RKO (cell line): ENCODE data around the gene RNF208.

Experiments used
- DNase-seq: peaks from one replicate; pipeline ENCODE4 v3.0.0-alpha.2; 2016; ENCODE audit warnings: low spot score

Gene RNF208

DNA sequence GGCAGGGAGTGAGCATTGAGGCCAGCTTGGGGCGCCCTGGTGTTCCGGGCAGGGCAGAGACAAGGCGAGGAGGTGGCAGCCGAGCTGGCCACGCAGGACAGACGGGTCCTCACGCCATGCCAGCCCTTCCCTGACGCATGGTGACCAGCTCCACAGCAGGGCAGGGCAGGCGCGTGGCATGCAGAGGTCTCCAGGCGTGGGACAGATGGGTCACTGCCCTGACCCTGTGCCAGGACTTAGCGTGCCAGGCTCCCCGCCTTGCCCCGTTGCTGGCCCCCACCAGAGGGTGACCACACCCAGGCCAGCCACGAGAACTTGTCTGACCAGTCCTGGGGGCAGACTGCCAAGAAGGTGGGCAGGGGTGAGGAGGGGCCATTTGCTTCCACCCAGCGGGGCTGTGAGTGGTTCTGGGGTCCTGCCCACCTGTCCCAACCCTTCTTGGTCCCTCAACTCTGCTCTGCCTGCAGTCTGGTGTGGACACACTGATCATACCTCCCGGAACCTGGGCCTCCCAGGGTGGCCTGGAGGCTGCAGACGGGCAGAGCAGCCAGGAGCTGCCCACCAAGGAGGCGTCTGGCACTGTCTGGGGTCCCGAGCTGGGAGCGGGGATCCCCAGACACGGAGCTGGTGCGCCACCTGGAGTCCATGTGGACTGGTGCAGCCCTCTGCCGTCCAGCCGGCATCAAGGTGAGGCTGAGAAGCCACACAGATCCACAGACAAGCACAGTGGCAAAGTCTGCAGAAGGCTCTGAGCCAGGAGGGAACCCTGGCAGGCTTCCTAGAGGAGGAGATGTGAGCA, 5.2 kb upstream of the RNF208 start, which contains the start of gene RNF224:
TSS of gene RNF224 (plus strand) at position 449 of the 799 bp plus-strand sequence. CDS start 834 bp downstream, outside the sequence.
- DNase-seq: peak; percentile 88

DNA sequence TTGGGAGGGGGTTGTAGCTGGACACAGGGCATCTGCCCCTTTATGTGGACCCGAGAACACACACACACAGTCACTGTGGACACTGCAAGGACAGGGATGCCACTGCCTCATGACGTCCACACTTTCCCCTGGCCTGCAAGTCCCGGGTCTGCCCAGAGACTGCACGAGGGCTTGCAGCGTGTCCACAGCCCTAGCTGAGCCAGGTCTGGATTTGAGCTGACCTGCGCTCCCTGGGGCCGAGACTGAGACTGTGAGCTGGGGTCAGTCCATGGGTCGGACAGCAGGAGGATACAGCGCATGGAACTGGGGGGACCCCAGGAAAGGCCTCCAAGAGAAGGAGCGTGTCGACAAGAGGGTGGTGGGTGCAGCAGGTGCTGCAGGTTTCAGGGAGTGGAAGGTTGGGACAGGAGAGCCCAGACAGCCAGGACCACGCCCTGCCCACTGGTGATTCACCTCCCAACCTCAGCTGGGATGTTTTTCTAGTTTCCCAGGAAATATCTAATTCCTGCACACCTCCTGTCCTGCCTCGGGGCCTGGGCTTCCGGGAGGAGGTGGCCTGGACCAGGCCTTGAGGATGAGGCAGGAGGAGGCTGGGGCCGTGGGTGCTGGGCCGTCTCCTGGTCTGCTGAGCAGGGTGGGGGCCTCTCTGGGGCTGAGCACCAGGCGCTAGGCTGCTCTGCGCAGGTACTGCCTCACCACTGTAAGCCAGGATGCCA, 4.5 kb upstream of the RNF208 start:
- no peak for DNase-seq

DNA sequence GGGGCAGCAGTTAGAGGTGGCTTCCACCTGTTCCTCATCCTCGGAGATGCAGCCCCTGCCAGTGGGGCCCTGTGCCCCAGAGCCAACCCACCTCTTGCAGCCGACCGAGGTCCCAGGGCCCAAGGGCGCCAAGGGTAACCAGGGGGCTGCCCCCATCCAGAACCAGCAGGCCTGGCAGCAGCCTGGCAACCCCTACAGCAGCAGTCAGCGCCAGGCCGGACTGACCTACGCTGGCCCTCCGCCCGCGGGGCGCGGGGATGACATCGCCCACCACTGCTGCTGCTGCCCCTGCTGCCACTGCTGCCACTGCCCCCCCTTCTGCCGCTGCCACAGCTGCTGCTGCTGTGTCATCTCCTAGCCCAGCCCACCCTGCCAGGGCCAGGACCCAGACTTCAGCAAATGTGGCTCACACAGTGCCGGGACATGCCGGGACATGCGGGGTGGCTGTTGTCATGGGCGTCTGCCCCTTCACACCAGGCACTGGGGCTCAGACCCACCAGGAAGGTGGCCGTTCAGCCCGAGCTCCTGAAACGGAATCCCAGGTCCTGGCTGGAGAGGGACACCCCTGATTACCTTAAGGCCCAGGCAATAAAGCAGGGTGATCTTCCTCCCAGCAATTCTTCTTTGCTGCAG, 3.8 kb upstream of the RNF208 start:
- DNase-seq: no peak

DNA sequence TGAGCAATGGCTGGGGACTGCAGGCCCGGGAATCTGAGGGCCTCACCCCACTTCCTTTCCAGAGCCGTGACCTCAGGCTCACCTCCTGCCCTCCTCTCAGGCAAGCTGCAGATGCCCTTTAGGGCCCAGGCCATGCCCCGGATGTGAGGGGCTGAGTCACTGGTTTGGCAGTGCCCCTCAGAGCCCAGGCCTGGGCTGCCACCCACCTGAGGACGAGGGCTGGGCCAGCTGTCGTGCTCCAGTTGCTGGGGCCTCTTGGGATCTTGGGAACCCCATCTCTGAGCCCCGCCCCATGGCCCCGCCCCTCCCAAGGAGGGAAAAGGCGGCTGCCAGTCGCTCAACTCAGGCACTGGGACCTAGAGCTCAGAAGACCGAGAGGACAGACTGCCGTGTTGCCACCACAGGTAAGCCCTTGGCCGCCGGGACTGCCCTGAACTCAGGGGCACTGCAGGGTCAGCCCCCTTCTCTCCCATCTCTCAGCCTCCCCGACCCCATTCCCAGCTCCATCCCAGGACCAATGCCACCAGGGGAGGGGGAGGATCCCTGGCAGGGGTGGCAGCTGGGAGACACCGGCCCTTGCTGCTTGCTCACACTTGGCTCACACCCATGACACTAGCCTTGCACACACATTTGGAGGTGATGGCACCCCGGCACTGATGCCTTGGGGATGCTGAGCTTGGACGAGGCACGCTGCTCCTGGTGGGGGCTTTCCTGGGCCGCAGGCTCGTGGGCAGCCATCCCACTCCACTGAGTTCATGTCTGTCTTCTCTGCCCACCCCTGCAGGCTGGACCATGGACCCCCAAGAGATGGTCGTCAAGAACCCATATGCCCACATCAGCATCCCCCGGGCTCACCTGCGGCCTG, 3.0 kb upstream of the RNF208 start, which contains the start of gene CYSRT1:
TSS of gene CYSRT1 (plus strand) at position 345 of the 865 bp plus-strand sequence. CDS start at position 793, 448 bp downstream.
- DNase-seq: peak; percentile 87

DNA sequence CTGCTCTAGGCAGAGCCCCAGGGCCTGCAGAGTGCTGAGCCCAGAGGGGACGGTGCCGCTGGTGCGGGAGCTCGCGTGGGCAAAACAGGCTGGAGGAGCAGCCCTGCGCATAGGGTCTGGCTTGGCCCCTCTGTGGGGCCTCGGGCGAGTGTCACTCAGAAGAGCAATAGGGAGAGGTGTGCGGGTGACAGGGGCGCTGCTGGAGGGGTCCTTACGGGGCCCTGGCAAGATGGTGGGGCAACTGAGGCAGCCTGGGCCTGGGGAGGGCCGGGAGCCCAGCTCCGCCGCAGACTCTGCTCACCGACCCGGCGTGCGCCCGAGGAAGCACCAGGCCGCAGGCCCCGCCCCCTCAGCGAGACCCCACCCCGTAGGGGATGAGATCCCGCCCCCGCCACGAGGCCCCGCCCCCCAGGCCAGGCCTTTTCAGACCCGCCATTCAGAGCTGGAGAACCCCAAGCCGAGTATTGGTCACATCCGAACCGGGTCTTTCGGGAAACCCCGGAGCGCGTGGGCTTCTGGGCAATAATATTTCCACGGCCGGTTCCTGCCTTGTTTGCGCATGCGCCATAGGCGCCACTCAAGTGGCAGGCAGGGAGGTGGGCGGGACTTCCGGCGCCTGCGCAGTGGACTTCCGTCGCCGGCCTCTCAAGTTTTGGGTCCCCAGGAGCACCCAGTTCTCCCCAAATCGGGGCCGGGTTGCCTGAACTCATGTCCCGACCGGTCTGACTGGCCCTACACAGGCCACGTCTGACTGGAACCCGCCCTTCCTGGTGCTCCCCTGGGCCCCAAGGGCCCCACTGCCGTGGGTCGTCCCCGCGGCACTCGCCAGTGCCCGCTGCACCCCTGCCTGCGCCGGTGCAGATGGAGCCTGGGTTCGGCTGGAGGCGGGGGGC, 1.3 kb upstream of the RNF208 start:
- peak; percentile 100 for DNase-seq

DNA sequence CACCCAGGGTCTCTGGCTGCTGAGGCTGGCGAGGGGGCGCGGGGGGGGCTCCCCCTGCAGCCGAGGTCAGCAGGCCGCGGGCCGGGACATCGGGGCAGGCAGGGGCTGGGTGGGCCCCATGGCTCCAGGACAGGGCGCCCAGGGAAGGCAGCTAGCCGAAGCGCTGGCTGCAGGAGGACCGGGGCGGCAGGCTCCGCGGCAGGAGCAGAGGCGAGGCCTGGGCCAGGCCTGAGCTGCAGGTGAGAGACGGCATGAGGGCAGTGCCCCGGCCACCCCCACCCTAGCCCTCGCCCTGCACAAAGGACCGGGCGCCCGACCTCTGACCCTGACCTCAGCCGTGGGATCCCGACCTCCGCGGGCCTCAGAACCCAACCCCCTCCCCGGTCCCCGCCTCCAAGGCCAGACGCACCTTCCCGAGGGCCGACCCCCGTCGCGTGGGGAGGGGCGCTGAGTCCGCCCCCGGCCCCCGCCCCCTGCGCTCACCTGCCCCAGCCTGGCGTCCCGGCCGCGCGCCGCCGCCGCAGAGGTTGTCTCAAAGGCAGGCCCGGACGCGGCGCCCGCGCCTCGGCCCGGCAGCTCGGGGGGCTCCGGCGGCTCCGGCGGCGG, 431 bp downstream of the RNF208 start:
- peak; percentile 56 for DNase-seq

DNA sequence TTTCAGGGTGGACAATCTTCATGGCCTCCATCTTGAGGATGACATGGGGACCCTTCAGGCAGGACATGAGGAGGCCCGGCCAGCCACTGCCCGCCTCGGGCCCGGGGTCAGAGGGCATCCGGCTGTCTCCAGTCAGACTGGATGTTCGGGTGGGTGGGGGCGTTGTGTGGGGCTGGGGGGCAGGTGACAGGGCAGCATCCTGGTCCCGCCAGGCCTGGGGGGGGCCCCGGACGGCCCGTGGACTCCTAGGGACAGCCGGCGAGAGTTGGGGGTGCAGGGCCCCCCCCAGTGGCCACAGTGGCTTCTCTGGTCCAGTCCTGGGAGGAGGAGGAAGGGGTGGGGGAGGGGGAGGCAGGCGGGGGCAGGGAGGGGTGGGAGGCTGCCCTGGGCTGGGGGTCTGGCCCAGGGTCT, 940 bp downstream of the RNF208 start:
- no peak for DNase-seq

DNA sequence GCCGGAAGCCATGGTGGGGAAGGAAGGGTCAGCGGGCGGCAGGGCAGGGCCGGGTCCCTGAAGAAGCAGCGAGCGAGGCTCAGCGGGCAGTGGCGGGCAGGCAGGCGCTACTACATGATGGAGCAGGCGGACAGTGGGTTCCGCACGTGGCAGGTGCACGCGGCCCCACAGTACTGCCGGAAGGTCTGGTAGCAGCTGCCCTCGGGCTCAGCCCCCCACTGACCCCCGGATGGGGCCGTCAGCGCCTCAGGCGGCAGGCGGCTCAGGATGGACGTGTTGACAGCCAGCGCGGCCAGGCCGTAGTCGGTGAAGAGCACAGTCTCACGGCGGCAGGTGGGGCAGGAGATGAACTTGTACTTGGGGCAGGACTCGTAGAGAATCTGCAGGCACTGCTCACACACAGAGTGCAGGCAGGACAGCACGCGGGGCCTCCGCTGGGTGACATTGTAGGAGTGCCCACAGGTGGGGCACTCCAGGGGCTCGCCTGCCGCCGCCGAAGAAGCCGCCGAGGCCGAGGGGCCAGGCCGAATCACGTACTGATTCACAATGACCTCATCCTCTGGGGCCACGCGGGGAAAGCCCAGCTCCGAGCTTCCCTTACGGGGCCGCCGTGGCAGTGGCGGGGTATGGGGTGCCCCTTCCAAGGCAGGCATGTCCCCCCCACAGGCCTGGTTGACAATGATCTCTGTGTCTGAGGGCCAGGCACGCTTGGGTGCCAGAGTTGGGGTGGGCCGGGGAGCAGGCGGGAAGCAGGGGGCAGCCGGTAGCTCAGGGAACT, 1.5 kb downstream of the RNF208 start:
- peak; percentile 59 for DNase-seq

DNA sequence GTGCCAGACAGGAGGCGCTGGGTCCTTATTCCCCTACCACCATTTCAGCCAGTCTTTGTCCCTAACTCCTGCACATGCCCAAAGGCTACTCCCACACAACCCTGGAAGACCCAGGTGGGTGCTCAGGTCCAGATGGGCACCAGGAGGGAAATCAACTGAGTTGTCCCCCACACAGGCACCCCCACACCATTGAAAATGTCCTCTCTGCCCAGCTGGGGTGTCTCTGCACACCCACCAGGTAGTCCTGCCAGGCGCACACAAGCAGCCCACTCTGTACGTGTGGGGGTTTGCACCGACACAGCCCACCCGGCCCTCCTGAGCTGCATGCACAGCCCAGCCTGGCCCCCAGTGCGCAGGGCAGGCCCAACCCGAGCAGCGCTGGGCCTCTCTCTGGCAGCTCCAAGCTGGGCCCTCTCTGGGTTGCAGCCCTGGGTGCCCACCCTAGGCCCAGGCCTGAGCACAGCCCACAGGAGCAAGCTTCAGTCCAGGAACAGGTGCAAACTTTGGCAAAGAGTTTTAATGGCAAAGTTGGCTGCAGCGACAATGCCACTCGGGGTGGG, 2.2 kb downstream of the RNF208 start:
- no peak for DNase-seq

DNA sequence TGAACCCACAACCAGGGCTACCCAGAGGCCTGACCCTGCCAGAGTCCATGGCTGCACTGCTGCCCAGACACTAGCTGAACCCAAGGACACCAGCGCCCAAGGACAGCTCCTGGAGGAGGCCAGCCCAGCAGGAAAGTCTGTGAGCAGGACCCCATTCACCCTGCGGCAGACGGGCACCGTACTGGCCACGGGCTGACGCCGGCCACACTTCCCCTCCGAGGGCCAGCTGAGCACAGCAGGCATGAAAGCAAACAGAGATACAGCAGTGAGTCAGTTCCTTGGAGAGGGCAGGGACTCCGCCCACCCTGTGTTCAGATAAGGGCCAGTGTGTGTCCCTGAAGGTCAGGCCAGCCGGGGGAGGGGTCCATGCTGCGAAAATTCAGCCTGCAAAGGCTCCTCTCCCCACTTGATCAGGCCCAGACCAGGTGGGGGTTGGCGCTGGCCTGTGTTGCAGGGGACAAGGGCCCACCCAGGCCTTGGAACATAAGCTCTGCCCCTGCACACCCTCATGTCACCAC, 3.2 kb downstream of the RNF208 start:
- DNase-seq: peak; percentile 85

DNA sequence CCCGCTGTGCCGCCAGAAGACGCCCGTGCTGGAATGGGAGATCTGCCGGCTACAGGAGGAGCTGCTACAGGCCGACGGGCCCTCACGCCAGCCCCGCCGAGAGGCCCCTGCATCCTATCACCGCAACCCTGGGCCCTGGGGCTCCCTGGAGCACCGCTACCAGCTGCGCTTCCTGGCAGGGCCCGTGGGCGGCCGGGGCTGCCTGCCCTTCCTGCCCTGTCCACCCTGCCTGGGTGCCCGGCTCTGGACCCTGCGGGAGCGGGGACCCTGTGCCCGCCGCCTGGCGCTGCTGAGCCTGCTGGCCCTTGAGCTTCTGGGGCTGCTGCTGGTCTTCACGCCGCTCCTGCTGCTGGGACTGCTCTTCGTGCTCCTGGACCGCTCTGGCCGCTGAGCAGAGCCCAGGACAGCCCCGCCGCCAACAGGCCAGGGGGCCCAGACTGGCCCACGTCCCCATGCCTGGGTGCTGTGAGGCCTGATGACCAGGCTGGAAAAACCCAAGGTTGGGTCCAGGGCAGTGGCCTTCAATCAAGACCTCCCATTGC, 3.8 kb downstream of the RNF208 start:
- DNase-seq: no peak

DNA sequence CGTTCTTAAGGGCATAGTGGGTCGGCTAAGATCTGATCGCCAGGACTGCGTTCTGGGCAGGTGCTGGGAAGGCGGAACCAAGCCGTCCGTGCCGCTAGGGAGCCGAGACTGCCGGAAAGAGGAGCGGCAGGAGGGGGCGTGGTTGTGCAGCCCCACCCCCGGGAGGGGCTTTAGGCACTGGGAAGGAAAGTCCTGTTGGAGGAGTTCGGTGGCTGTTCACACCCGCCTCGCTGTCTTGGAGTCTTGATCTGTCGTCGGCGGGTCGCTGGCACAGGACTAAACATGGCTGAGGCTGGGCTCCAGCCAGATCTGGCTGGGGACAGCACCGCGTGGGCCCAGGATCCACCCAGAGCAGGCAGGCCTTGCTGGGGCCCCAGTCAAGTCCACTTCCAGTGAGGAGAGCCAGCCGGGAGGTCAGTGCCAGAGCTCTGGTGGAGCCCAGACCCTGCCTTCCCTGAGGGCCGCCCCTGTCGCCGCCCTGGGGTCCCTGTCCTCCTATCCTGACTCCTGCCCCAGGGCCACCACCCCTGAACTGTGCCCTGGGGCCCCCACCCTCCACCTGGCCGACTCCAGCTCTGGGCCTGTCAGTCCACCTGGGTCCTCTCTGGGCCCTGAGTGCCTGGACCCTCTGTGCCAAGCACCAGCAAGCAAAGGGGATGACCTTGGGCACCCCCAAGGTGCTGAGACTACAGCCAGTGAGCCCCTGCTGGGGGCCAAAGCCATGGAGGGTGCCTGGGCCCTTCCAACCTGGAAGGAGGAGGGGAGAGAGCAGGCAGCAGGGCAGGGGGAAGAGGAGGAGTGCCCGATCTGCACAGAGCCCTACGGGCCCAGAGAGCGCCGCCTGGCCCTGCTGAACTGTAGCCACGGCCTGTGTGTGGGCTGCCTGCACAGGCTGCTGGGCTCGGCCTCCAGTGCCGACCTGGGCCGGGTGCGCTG, 4.5 kb downstream of the RNF208 start:
- DNase-seq: no peak

DNA sequence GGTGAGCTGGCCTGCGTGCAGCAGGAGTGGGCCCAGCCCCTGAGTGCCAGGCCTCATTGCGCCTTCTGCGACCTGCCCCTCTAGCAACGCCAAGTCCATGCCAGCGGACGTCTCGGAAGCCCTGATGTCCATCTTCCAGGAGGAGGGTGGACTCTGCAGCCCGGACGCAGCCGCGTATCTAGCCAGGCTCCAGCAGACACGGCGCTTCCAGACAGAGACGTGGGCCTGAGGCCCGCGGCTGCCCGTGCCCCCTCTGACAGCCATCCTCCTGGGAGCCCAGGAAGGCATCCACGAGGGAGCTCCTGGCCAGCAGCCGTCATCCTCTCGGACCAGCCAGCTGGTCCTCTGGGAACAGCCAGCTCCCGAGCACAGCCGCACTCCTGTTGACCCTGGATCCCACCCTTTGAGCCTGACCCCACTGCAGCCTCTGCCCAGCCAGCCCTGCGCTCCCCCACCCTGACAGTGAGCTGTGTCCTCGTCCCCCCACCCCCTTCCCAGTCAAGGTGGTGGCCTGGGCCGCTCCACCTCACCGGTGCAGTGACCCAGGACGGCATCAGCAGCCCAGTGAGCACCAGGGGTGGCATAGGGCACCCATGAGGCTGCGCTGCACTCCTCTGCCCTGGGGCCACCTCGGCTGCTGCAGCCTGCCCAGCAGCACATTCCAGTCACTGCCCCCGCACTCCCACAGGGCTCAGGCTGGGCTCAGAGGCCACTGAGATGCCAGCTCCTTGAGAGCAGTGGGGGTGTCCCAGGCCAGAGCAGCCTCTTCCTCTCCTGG, 5.7 kb downstream of the RNF208 start:
- no peak for DNase-seq

DNA sequence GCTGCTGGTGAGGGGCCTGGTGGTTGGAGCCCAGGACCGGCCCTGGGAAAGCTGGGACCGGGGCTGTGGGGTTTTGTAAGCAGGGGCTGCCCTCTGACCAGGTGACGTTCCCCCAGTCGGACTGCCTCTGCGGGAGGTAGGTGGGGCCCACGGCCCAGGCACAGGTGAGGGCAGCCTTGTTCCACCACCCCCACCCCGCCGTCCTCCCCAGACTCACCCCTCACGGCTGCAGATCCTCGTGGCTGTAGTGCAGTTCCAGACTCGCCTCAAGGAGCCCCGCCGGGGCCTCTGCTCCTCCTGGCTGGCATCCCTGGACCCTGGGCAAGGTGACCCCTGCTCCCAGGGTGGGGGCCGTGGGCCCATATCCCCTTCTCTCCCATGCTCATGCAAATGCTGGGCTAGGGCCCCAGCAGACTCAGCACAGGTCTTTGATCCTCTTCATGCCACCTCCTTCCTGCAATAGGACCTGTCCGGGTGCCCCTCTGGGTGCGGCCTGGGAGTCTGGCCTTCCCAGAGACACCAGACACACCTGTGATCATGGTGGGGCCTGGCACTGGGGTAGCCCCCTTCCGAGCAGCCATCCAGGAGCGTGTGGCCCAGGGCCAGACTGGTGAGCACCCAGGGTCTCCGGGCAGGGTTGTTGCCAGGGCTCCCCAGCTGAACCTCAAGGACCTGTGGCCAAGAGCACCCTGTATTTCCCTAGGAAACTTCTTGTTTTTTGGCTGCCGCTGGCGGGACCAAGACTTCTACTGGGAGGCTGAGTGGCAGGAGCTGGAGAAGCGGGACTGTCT, 6.6 kb downstream of the RNF208 start:
- DNase-seq: no peak

DNA sequence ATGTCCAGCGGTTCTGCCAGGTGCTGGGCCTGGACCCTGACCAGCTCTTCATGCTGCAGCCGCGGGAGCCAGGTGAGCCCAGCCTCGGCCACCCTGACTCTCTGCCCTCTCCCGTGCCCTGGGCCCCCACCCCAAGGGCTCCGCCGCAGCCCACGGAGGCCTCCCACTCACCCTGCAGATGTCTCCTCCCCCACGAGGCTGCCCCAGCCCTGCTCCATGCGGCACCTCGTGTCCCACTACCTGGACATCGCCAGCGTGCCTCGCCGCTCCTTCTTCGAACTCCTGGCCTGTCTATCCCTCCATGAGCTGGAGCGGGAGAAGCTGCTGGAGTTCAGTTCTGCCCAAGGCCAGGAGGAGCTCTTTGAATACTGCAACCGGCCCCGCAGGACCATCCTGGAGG, 7.4 kb downstream of the RNF208 start:
- DNase-seq: no peak
